GM23248 (cell line): ENCODE measurements around the gene KRTAP10-11. TPM values are rescaled to one million over a fixed set of nuclear protein-coding genes. Genes with fewer than 3 reads are reported as not detected.
"Not testable (repeated sequence)": the region's sequence is repeated elsewhere in the genome, so short reads cannot be mapped to it uniquely, and the experiment has no call there.

Source experiments
- DNase-seq: peaks from one replicate; pipeline ENCODE4 v3.0.0-alpha.2; 2015
- H2AFZ ChIP-seq: fragments of 200-600 bp; sonication (generic); 2 replicates; pipeline ENCODE4 v1.6.1; 2016; ENCODE audit warnings: antibody characterized with exemption
- H3F3A ChIP-seq: fragments of 200-600 bp; sonication (generic); 2 replicates; pipeline ENCODE4 v1.6.1; 2016; ENCODE audit warnings: mild to moderate bottlenecking, antibody characterized with exemption, mixed run types; ENCODE audit not compliant: insufficient read depth
- H3K27ac ChIP-seq: fragments of 200-600 bp; sonication (generic); 2 replicates; pipeline ENCODE4 v1.5.1; 2016; ENCODE audit warnings: mild to moderate bottlenecking
- H3K27me3 ChIP-seq: fragments of 200-600 bp; sonication (generic); replicated peaks from 2 replicates; pipeline ENCODE4 v1.6.1; 2016; ENCODE audit warnings: mild to moderate bottlenecking; ENCODE audit not compliant: insufficient read depth
- H3K36me3 ChIP-seq: fragments of 200-600 bp; sonication (generic); 2 replicates; pipeline ENCODE4 v1.6.1; 2016; ENCODE audit warnings: low read depth, mild to moderate bottlenecking
- H3K4me1 ChIP-seq: fragments of 200-600 bp; sonication (generic); 2 replicates; pipeline ENCODE4 v1.6.1; 2016; ENCODE audit warnings: mild to moderate bottlenecking; ENCODE audit not compliant: insufficient read depth
- H3K4me2 ChIP-seq: fragments of 200-600 bp; sonication (generic); one replicate; pipeline ENCODE4 v1.6.1; 2016; ENCODE audit warnings: mild to moderate bottlenecking; ENCODE audit not compliant: unreplicated experiment
- H3K4me3 ChIP-seq: fragments of 200-600 bp; sonication (generic); 2 replicates; pipeline ENCODE4 v1.5.1; 2016; ENCODE audit warnings: mild to moderate bottlenecking
- H3K79me2 ChIP-seq: fragments of 200-600 bp; sonication (generic); 2 replicates; pipeline ENCODE4 v1.6.1; 2016; ENCODE audit warnings: mild to moderate bottlenecking; ENCODE audit not compliant: insufficient read depth
- H3K9ac ChIP-seq: fragments of 200-600 bp; sonication (generic); 2 replicates; pipeline ENCODE4 v1.6.1; 2016; ENCODE audit warnings: mild to moderate bottlenecking
- H3K9me2 ChIP-seq: fragments of 200-600 bp; sonication (generic); 2 replicates; pipeline ENCODE4 v1.6.1; 2016; ENCODE audit warnings: mixed run types, mild to moderate bottlenecking, moderate library complexity; ENCODE audit not compliant: insufficient read depth
- H3K9me3 ChIP-seq: fragments of 200-600 bp; sonication (generic); one replicate; pipeline ENCODE4 v1.6.1; 2017; ENCODE audit warnings: low read depth
- H4K20me1 ChIP-seq: fragments of 200-600 bp; sonication (generic); 2 replicates; pipeline ENCODE4 v1.6.0; 2016; ENCODE audit not compliant: insufficient read depth
- EZH2 ChIP-seq: fragments of 200-600 bp; sonication (generic); IDR thresholded peaks from 2 replicates; pipeline ENCODE4 v1.6.1; 2018; ENCODE audit warnings: antibody characterized with exemption, mild to moderate bottlenecking; ENCODE audit not compliant: insufficient read depth, poor library complexity, severe bottlenecking
- EZH2phosphoT487 ChIP-seq: fragments of 200-600 bp; sonication (generic); IDR thresholded peaks from 2 replicates; pipeline ENCODE4 v1.6.1; 2018; ENCODE audit warnings: antibody characterized with exemption, moderate library complexity, mild to moderate bottlenecking, low read depth; ENCODE audit not compliant: insufficient read depth
- WGBS, 2 experiments: methylation state at CpG; one replicate each; pipeline ENCODE4 v1.1.6; 2015 to 2017; ENCODE audit warnings: low lambda C conversion rate in 2 of 2, low coverage in 1 of 2; ENCODE audit errors: missing lambda C conversion rate in 2 of 2; 5-methylcytosine and 5-hydroxymethylcytosine counted together
- in situ Hi-C: fragments of 300-500 bp; cut with MboI; formaldehyde crosslinking; loops from 2 replicates; pipeline ENCODE4 v1.15.0; 2020
- polyA plus RNA-seq: library from polyadenylated mRNA; unstranded; fragments of >200 nt; fragmentation: Nextera tagmentation; extraction: Ambion mirVana; gene quantifications from 2 replicates; pipeline ENCODE4 v1.2.1, GENCODE V29; 2016
- total RNA-seq: library from RNA; depleted of rRNA; stranded (reverse); fragments of >200 nt; shearing (Covaris generic); gene quantifications from 2 replicates; pipeline ENCODE4 v1.2.3, GENCODE V29; 2014

The KRTAP10-11 gene
- total and polyA plus RNA-seq, 2 experiments from 2014 or later: not detected

GRCh38 chr21:44626673-44627143 lies 19.5 kb upstream of the KRTAP10-11 start, which contains the start of gene KRTAP10-9:
Gene KRTAP10-9 (plus strand): TSS chr21:44627093. CDS start chr21:44627172, 79 bp downstream.
- no peaks in the 10 kb centered on the region for H3K79me2 ChIP-seq
- H3K9ac ChIP-seq: no peak within 1 kb of the TSS
- in situ Hi-C loops: no loop called here
- H3K36me3 ChIP-seq: no peaks in the 10 kb centered on the region
- no peak for DNase-seq
- no peaks in the 10 kb centered on the region for H3F3A ChIP-seq
- H3K27me3 ChIP-seq: no peaks in the 10 kb centered on the region
- no peaks in the 10 kb centered on the region for H4K20me1 ChIP-seq
- WGBS, 2 experiments: 38 to 45% methylated on average over 6 to 7 of the region's 7 CpGs
- no peak within 1 kb of the TSS for H3K27ac ChIP-seq
- H3K4me2 ChIP-seq: no peak within 1 kb of the TSS
- no peaks in the 10 kb centered on the region for H3K4me1 ChIP-seq
- no peak within 1 kb of the TSS for H3K4me3 ChIP-seq
- H2AFZ ChIP-seq: no peak within 1 kb of the TSS
- H3K9me2 ChIP-seq: no peaks in the 10 kb centered on the region
- TF ChIP-seq EZH2 (no peak), EZH2phosphoT487 (no peak)
- H3K9me3 ChIP-seq: no peaks in the 10 kb centered on the region

- 31 to 44% methylated on average over 13 to 17 of the region's 20 CpGs for WGBS, 2 experiments
- H3K9me2 ChIP-seq, H3K79me2 ChIP-seq, H3K9me3 ChIP-seq, H3K36me3 ChIP-seq, H3K27me3 ChIP-seq, in situ Hi-C loops, H3K4me3 ChIP-seq, H4K20me1 ChIP-seq, H3K9ac ChIP-seq, H3F3A ChIP-seq, H3K4me1 ChIP-seq, H2AFZ ChIP-seq, H3K27ac ChIP-seq, DNase-seq, H3K4me2 ChIP-seq: not testable (repeated sequence)
These were observed 18.9 kb upstream of the KRTAP10-11 start for GRCh38 chr21:44627181-44627822.

- H3K4me3 ChIP-seq, H3K4me1 ChIP-seq, DNase-seq, H3K9ac ChIP-seq, H3K27me3 ChIP-seq, H2AFZ ChIP-seq, H3F3A ChIP-seq, H3K79me2 ChIP-seq, H3K4me2 ChIP-seq, H3K9me2 ChIP-seq, H3K36me3 ChIP-seq, H3K9me3 ChIP-seq, in situ Hi-C loops, H3K27ac ChIP-seq, H4K20me1 ChIP-seq: not testable (repeated sequence)
- WGBS, 2 experiments: 15 to 43% methylated on average over 4 to 15 of the region's 15 CpGs
These were observed 18.4 kb upstream of the KRTAP10-11 start for GRCh38 chr21:44627831-44628233.

- TF ChIP-seq EZH2 (no peak), EZH2phosphoT487 (no peak)
- in situ Hi-C loops: no loop called here
- H3K9me2 ChIP-seq: no peaks in the 10 kb centered on the region
- H3K27ac ChIP-seq: no peak overlapping the region
- H3K36me3 ChIP-seq: no peaks in the 10 kb centered on the region
- H3K79me2 ChIP-seq: no peaks in the 10 kb centered on the region
- no peak overlapping the region for H2AFZ ChIP-seq
- no peak overlapping the region for H3K4me2 ChIP-seq
- no peak overlapping the region for H3K9ac ChIP-seq
- H3K9me3 ChIP-seq: peaks cover 4% of the 10 kb centered on the region
- no peak overlapping the region for H3K4me3 ChIP-seq
- WGBS, 2 experiments: 33 to 37% methylated on average over 16 to 18 of the region's 18 CpGs
- DNase-seq: no peak
- no peaks in the 10 kb centered on the region for H3K27me3 ChIP-seq
- H3F3A ChIP-seq: no peaks in the 10 kb centered on the region
- H3K4me1 ChIP-seq: no peaks in the 10 kb centered on the region
- no peaks in the 10 kb centered on the region for H4K20me1 ChIP-seq
These were observed 17.4 kb upstream of the KRTAP10-11 start for GRCh38 chr21:44628707-44629391.
